Activated naive CD8-positive, alpha-beta T cell treated with anti-CD3 and anti-CD28 coated beads, Interleukin-2, amount 50 U/mL, for 24 hours (primary cell): ENCODE results near the gene CLPTM1.
"Not testable (repeated sequence)": the region's sequence is repeated elsewhere in the genome, so short reads cannot be mapped to it uniquely, and the experiment has no call there.

Experiments
- ATAC-seq: fragments of 150-1000 bp; cut with Tn5 transposase; one replicate; pipeline ENCODE4 v1.10.0; 2021
- DNase-seq: peaks from one replicate; pipeline ENCODE4 v3.0.0; 2021
- H3K27ac Mint-ChIP-seq: one replicate; pipeline ENCODE4 v1.8.0; 2021; ENCODE audit warnings: mild to moderate bottlenecking, mixed read lengths
- H3K27me3 Mint-ChIP-seq: one replicate; pipeline ENCODE4 v1.8.0; 2021; ENCODE audit warnings: mixed read lengths
- H3K36me3 Mint-ChIP-seq: one replicate; pipeline ENCODE4 v1.8.0; 2021; ENCODE audit warnings: low read depth, mixed read lengths
- H3K4me1 Mint-ChIP-seq: one replicate; pipeline ENCODE4 v1.8.0; 2021; ENCODE audit warnings: mixed read lengths
- H3K4me3 Mint-ChIP-seq: one replicate; pipeline ENCODE4 v1.8.0; 2021; ENCODE audit warnings: mild to moderate bottlenecking, moderate library complexity, mixed read lengths
- H3K9me3 Mint-ChIP-seq: one replicate; pipeline ENCODE4 v1.8.0; 2021; ENCODE audit warnings: mixed read lengths

CLPTM1 gene

GRCh38 chr19:44984005-44984404 lies 28.8 kb downstream of the CLPTM1 start:
- DNase-seq (no peak), ATAC-seq (no peak)
- H3K4me1 Mint-ChIP-seq: no peaks in the 10 kb centered on the region
- no peak overlapping the region for H3K27ac Mint-ChIP-seq
- H3K9me3 Mint-ChIP-seq: no peaks in the 10 kb centered on the region
- H3K27me3 Mint-ChIP-seq: no peaks in the 10 kb centered on the region
- no peak overlapping the region for H3K4me3 Mint-ChIP-seq
- peaks cover 19% of the 10 kb centered on the region for H3K36me3 Mint-ChIP-seq

GRCh38 chr19:44985445-44985844 lies 30.3 kb downstream of the CLPTM1 start:
- no peak for ATAC-seq
- H3K27me3 Mint-ChIP-seq: no peaks in the 10 kb centered on the region
- peaks cover 10% of the 10 kb centered on the region for H3K36me3 Mint-ChIP-seq
- no peak overlapping the region for H3K27ac Mint-ChIP-seq
- no peaks in the 10 kb centered on the region for H3K4me1 Mint-ChIP-seq
- no peaks in the 10 kb centered on the region for H3K9me3 Mint-ChIP-seq
- H3K4me3 Mint-ChIP-seq: no peak overlapping the region
- DNase-seq: no peak

- H3K9me3 Mint-ChIP-seq: no peaks in the 10 kb centered on the region
- peaks cover 10% of the 10 kb centered on the region for H3K36me3 Mint-ChIP-seq
- no peak overlapping the region for H3K4me3 Mint-ChIP-seq
- DNase-seq (no peak), ATAC-seq (no peak)
- H3K4me1 Mint-ChIP-seq: no peaks in the 10 kb centered on the region
- no peaks in the 10 kb centered on the region for H3K27me3 Mint-ChIP-seq
- H3K27ac Mint-ChIP-seq: no peak overlapping the region
Measured at GRCh38 chr19:44986389-44986788, 31.2 kb downstream of the CLPTM1 start.

GRCh38 chr19:44987148-44987675 lies 32.0 kb downstream of the CLPTM1 start:
- Mint-ChIP-seq H3K9me3 (no peaks in the 10 kb centered on the region), H3K36me3 (peaks cover 9% of the 10 kb centered on the region), H3K4me1 (no peaks in the 10 kb centered on the region), H3K27ac (no peak overlapping the region), H3K4me3 (no peak overlapping the region), H3K27me3 (no peaks in the 10 kb centered on the region)
- DNase-seq (no peak), ATAC-seq (no peak)

- Mint-ChIP-seq H3K27ac (no peak overlapping the region), H3K36me3 (peaks cover 8% of the 10 kb centered on the region), H3K9me3 (no peaks in the 10 kb centered on the region), H3K4me3 (no peak overlapping the region), H3K27me3 (no peaks in the 10 kb centered on the region), H3K4me1 (no peaks in the 10 kb centered on the region)
- DNase-seq (no peak), ATAC-seq (no peak)
Measured at GRCh38 chr19:44988273-44988672, 33.1 kb downstream of the CLPTM1 start.

- Mint-ChIP-seq H3K4me1 (no peaks in the 10 kb centered on the region), H3K36me3 (peaks cover 8% of the 10 kb centered on the region), H3K27ac (no peak overlapping the region), H3K27me3 (no peaks in the 10 kb centered on the region), H3K4me3 (no peak overlapping the region), H3K9me3 (no peaks in the 10 kb centered on the region)
- peak; percentile 67 for DNase-seq
- ATAC-seq: peak; percentile 64
Measured at GRCh38 chr19:44988896-44989556, 33.8 kb downstream of the CLPTM1 start.

- DNase-seq: no peak
Measured at GRCh38 chr19:44990459-44990858, 35.3 kb downstream of the CLPTM1 start.

GRCh38 chr19:44990966-44991365 lies 35.8 kb downstream of the CLPTM1 start:
- ATAC-seq (no peak), DNase-seq (no peak)
- Mint-ChIP-seq H3K4me1 (no peaks in the 10 kb centered on the region), H3K27ac (no peak overlapping the region), H3K36me3 (peaks cover 5% of the 10 kb centered on the region), H3K4me3 (no peak overlapping the region), H3K27me3 (no peaks in the 10 kb centered on the region), H3K9me3 (no peaks in the 10 kb centered on the region)

More at GRCh38 chr19:44990459-44990858, 35.3 kb downstream of the CLPTM1 start:
- Mint-ChIP-seq H3K4me3 (no peak overlapping the region), H3K4me1 (no peaks in the 10 kb centered on the region), H3K36me3 (peaks cover 5% of the 10 kb centered on the region), H3K9me3 (no peaks in the 10 kb centered on the region), H3K27ac (no peak overlapping the region), H3K27me3 (no peaks in the 10 kb centered on the region)
- no peak for ATAC-seq

GRCh38 chr19:44992336-44993163 lies 37.4 kb downstream of the CLPTM1 start:
- H3K36me3 Mint-ChIP-seq: peaks cover 5% of the 10 kb centered on the region
- no peaks in the 10 kb centered on the region for H3K9me3 Mint-ChIP-seq
- H3K27ac Mint-ChIP-seq: no peak overlapping the region
- H3K27me3 Mint-ChIP-seq: no peaks in the 10 kb centered on the region
- no peaks in the 10 kb centered on the region for H3K4me1 Mint-ChIP-seq
- DNase-seq: no peak
- ATAC-seq: no peak
- no peak overlapping the region for H3K4me3 Mint-ChIP-seq

- Mint-ChIP-seq H3K36me3 (peaks cover 2% of the 10 kb centered on the region), H3K4me1 (no peaks in the 10 kb centered on the region), H3K4me3 (no peak overlapping the region), H3K9me3 (no peaks in the 10 kb centered on the region), H3K27ac (no peak overlapping the region), H3K27me3 (no peaks in the 10 kb centered on the region)
- no peak for DNase-seq
- ATAC-seq: no peak
Measured at GRCh38 chr19:44993526-44993925, 38.3 kb downstream of the CLPTM1 start.

- Mint-ChIP-seq H3K27ac (no peak overlapping the region), H3K4me3 (no peak overlapping the region), H3K27me3 (no peaks in the 10 kb centered on the region), H3K4me1 (no peaks in the 10 kb centered on the region), H3K9me3 (no peaks in the 10 kb centered on the region), H3K36me3 (peaks cover 2% of the 10 kb centered on the region)
- no peak for ATAC-seq
- no peak for DNase-seq
Measured at GRCh38 chr19:44993926-44994537, 38.9 kb downstream of the CLPTM1 start.

GRCh38 chr19:44998025-44998424 lies 42.8 kb downstream of the CLPTM1 start:
- H3K27me3 Mint-ChIP-seq: no peaks in the 10 kb centered on the region
- H3K27ac Mint-ChIP-seq: no peak overlapping the region
- no peak for ATAC-seq
- no peaks in the 10 kb centered on the region for H3K9me3 Mint-ChIP-seq
- peaks cover 7% of the 10 kb centered on the region for H3K36me3 Mint-ChIP-seq
- H3K4me1 Mint-ChIP-seq: peaks cover 18% of the 10 kb centered on the region
- no peak overlapping the region for H3K4me3 Mint-ChIP-seq
- DNase-seq: no peak

- peaks cover 20% of the 10 kb centered on the region for H3K4me1 Mint-ChIP-seq
- not testable (repeated sequence) for H3K27me3 Mint-ChIP-seq, ATAC-seq, H3K27ac Mint-ChIP-seq, H3K4me3 Mint-ChIP-seq, H3K9me3 Mint-ChIP-seq, DNase-seq
- peaks cover 10% of the 10 kb centered on the region for H3K36me3 Mint-ChIP-seq
Measured at GRCh38 chr19:44999131-44999925, 44.1 kb downstream of the CLPTM1 start.

- peak overlapping the region; percentile 56 for H3K4me3 Mint-ChIP-seq
- peaks cover 20% of the 10 kb centered on the region for H3K4me1 Mint-ChIP-seq
- not testable (repeated sequence) for H3K9me3 Mint-ChIP-seq, H3K27me3 Mint-ChIP-seq, DNase-seq, ATAC-seq
- peak overlapping the region; percentile 46 for H3K27ac Mint-ChIP-seq
- peaks cover 10% of the 10 kb centered on the region for H3K36me3 Mint-ChIP-seq
Measured at GRCh38 chr19:45000665-45001064, 45.5 kb downstream of the CLPTM1 start.
